HepG2 (cell line): ENCODE measurements around the gene PROX1. TPM values are rescaled to one million over a fixed set of nuclear protein-coding genes. Genes with fewer than 3 reads are reported as not detected.

Experiments
- ATF1 ChIP-seq: IDR thresholded peaks from 2 replicates; pipeline ENCODE4 v1.6.1; 2016; ENCODE audit warnings: mild to moderate bottlenecking, control low read depth
- DBP ChIP-seq: sonication (generic); formaldehyde crosslinking; IDR thresholded peaks from 2 replicates; pipeline ENCODE4 v1.4.0; 2020; ENCODE audit warnings: missing genetic modification reagents; ENCODE audit errors: not compliant biosample characterization
- EHMT2 ChIP-seq: fragments of 200-600 bp; sonication (generic); IDR thresholded peaks from 2 replicates; pipeline ENCODE4 v1.7.0; 2017; ENCODE audit warnings: antibody characterized with exemption, low read depth, low read length, borderline replicate concordance
- GATA4 ChIP-seq: sonication (generic); IDR thresholded peaks from 2 replicates; pipeline ENCODE4 v1.6.1; 2016; ENCODE audit warnings: antibody characterized with exemption, low read depth, borderline replicate concordance
- KDM4B ChIP-seq: sonication (generic); formaldehyde crosslinking; IDR thresholded peaks from 2 replicates; pipeline ENCODE4 v1.4.0; 2020; ENCODE audit warnings: missing genetic modification reagents
- MED13 ChIP-seq: sonication (generic); formaldehyde crosslinking; IDR thresholded peaks from 2 replicates; pipeline ENCODE4 v1.5.0; 2020; ENCODE audit warnings: missing genetic modification reagents
- MEIS2 ChIP-seq: sonication (generic); formaldehyde crosslinking; IDR thresholded peaks from 2 replicates; pipeline ENCODE4 v1.9.0; 2021; ENCODE audit warnings: mild to moderate bottlenecking, missing genetic modification reagents
- MIER2 ChIP-seq: IDR thresholded peaks from 2 replicates; pipeline ENCODE4 v1.6.1; 2016; ENCODE audit warnings: missing biosample characterization, missing genetic modification reagents
- MTA1 ChIP-seq: sonication (generic); formaldehyde crosslinking; IDR thresholded peaks from 2 replicates; pipeline ENCODE4 v1.4.0; 2020; ENCODE audit warnings: missing genetic modification reagents, mild to moderate bottlenecking, borderline replicate concordance
- MYPOP ChIP-seq: sonication (generic); formaldehyde crosslinking; IDR thresholded peaks from 2 replicates; pipeline ENCODE4 v1.8.1; 2023; ENCODE audit warnings: mild to moderate bottlenecking, moderate library complexity, missing genetic modification reagents
- NFKB2 ChIP-seq: sonication (generic); formaldehyde crosslinking; IDR thresholded peaks from 2 replicates; pipeline ENCODE4 v1.4.0; 2020; ENCODE audit warnings: missing genetic modification reagents, borderline replicate concordance
- POLR2A ChIP-seq, 2 experiments: IDR thresholded peaks; 2 replicates each; pipeline ENCODE4 v1.6.1; 2011; ENCODE audit warnings: low read depth in 2 of 2, low read length in 2 of 2, mild to moderate bottlenecking in 1 of 2, moderate library complexity in 1 of 2; ENCODE audit not compliant: insufficient read depth in 1 of 2
- POLR2AphosphoS5 ChIP-seq: IDR thresholded peaks from 2 replicates; pipeline ENCODE4 v1.6.1; 2012; ENCODE audit warnings: low read depth, low read length
- RBM22 ChIP-seq: fragments of 200-400 bp; formaldehyde crosslinking; optimal IDR thresholded peaks from 2 replicates; pipeline ENCODE3; 2017; ENCODE audit warnings: mild to moderate bottlenecking, low read length, moderate library complexity
- TFDP1 ChIP-seq: IDR thresholded peaks from 2 replicates; pipeline ENCODE4 v1.6.1; 2016; ENCODE audit warnings: missing compliant biosample characterization, missing genetic modification reagents, borderline replicate concordance
- ZBTB26 ChIP-seq: IDR thresholded peaks from 2 replicates; pipeline ENCODE4 v1.6.1; 2016; ENCODE audit warnings: missing compliant biosample characterization, missing genetic modification reagents, borderline replicate concordance
- ZFP41 ChIP-seq: sonication (generic); formaldehyde crosslinking; IDR thresholded peaks from 2 replicates; pipeline ENCODE4 v1.4.0; 2020; ENCODE audit warnings: mild to moderate bottlenecking, missing genetic modification reagents, borderline replicate concordance
- ZNF10 ChIP-seq: sonication (generic); formaldehyde crosslinking; IDR thresholded peaks from 2 replicates; pipeline ENCODE4 v1.4.0; 2020; ENCODE audit warnings: mild to moderate bottlenecking, low read depth, missing genetic modification reagents, borderline replicate concordance
- ZNF296 ChIP-seq: sonication (generic); formaldehyde crosslinking; conservative IDR thresholded peaks from 2 replicates; pipeline ENCODE4 v1.5.0; 2020; ENCODE audit warnings: mild to moderate bottlenecking, missing genetic modification reagents
- ZNF317 ChIP-seq: sonication (generic); formaldehyde crosslinking; IDR thresholded peaks from 2 replicates; pipeline ENCODE4 v1.5.0; 2020; ENCODE audit warnings: mild to moderate bottlenecking, missing genetic modification reagents
- ZNF335 ChIP-seq: sonication (generic); formaldehyde crosslinking; IDR thresholded peaks from 2 replicates; pipeline ENCODE4 v1.4.0; 2020; ENCODE audit warnings: missing genetic modification reagents
- ZNF362 ChIP-seq: sonication (generic); formaldehyde crosslinking; IDR thresholded peaks from 2 replicates; pipeline ENCODE4 v1.4.0; 2020; ENCODE audit warnings: missing genetic modification reagents, mild to moderate bottlenecking, borderline replicate concordance
- ZNF484 ChIP-seq: sonication (generic); formaldehyde crosslinking; IDR thresholded peaks from 2 replicates; pipeline ENCODE4 v1.5.1; 2020; ENCODE audit warnings: mild to moderate bottlenecking, low read depth, missing genetic modification reagents, borderline replicate concordance
- ZNF562 ChIP-seq: sonication (generic); formaldehyde crosslinking; IDR thresholded peaks from 2 replicates; pipeline ENCODE4 v1.8.0; 2022; ENCODE audit warnings: missing genetic modification reagents, borderline replicate concordance
- ZNF670 ChIP-seq: sonication (generic); formaldehyde crosslinking; IDR thresholded peaks from 2 replicates; pipeline ENCODE4 v1.8.0; 2022; ENCODE audit warnings: mild to moderate bottlenecking, missing genetic modification reagents, borderline replicate concordance
- ZSCAN12 ChIP-seq: sonication (generic); formaldehyde crosslinking; IDR thresholded peaks from 2 replicates; pipeline ENCODE4 v1.9.0; 2021; ENCODE audit warnings: mild to moderate bottlenecking, missing genetic modification reagents
- ZSCAN25 ChIP-seq: sonication (generic); formaldehyde crosslinking; IDR thresholded peaks from 2 replicates; pipeline ENCODE4 v1.8.0; 2022; ENCODE audit warnings: mild to moderate bottlenecking, missing genetic modification reagents
- polyA plus RNA-seq, 8 experiments: library from polyadenylated mRNA; depleted of rRNA in 3 of 8; stranded (reverse) in 7 of 8; unstranded in 1 of 8; fragments of >200 nt; fragmentation: Illumina TruSeq in 4 of 8; extraction: Trizol in 4 of 8; gene quantifications; 2 replicates each; pipeline versions ENCODE4 v1.2.1 to v1.2.3, GENCODE V29; 2011 to 2016; ENCODE audit warnings: low read depth in 4 of 8, missing spikeins in 1 of 8, mixed read lengths in 1 of 8; ENCODE audit not compliant: insufficient read depth in 1 of 8
- total RNA-seq, 5 experiments: library from RNA; depleted of rRNA; stranded (reverse); fragments of >200 nt; fragmentation: Illumina TruSeq; extraction: Trizol; gene quantifications; 2 replicates each; pipeline ENCODE4 v1.2.3, GENCODE V29; 2016; ENCODE audit warnings: low read depth in 1 of 5

PROX1 gene
- total and polyA plus RNA-seq, 2 of the 13 experiments (the other 11 are each of a cell fraction or from before 2014, with no cell fraction given), result 12.3 to 30.2 TPM

GRCh38 chr1:214004795-214005194, 17.0 kb downstream of the PROX1 start (continued):
- TF ChIP-seq ZNF296 (CRISPR knock-in tag), result no peak
- TF ChIP-seq ZNF484 (CRISPR knock-in tag), result no peak
- no peak for TF ChIP-seq GATA4
- TF ChIP-seq TFDP1, result no peak
- no peak for TF ChIP-seq MEIS2 (CRISPR knock-in tag)
- peak; percentile 94 for TF ChIP-seq ZNF317
- TF ChIP-seq RBM22, result peak; percentile 90
- no peak for TF ChIP-seq DBP (CRISPR knock-in tag)
- no peak for TF ChIP-seq ZNF362 (CRISPR knock-in tag)
- no peak for TF ChIP-seq KDM4B
- no peak for TF ChIP-seq ZBTB26 (CRISPR knock-in tag)
- no peak for TF ChIP-seq ZNF670 (CRISPR knock-in tag)
- no peak for TF ChIP-seq ZNF335 (CRISPR knock-in tag)
- TF ChIP-seq POLR2AphosphoS5, result 0 out of 2 replicates have a peak, but pooled peaks have one; percentile 23
- TF ChIP-seq MED13 (CRISPR knock-in tag), result no peak
- TF ChIP-seq ZNF10, result no peak
- TF ChIP-seq ZSCAN12 (CRISPR knock-in tag), result no peak
- TF ChIP-seq ATF1, result no peak
- no peak for TF ChIP-seq EHMT2
- no peak for TF ChIP-seq ZFP41
- no peak for TF ChIP-seq ZNF562
- no peak for TF ChIP-seq MYPOP (CRISPR knock-in tag)
- TF ChIP-seq MIER2, result no peak
- TF ChIP-seq MTA1 (CRISPR knock-in tag), result no peak
- no peak for TF ChIP-seq NFKB2 (CRISPR knock-in tag)
- 0 out of 4 replicates have a peak, but pooled peaks of 1 of the 2 experiments have one; percentile 20 for TF ChIP-seq POLR2A (IDR thresholded peaks at IDR 0.05; ENCODE audit: insufficient read depth in 1 of 2, low read depth in 2 of 2, low read length in 2 of 2)
- TF ChIP-seq ZSCAN25 (CRISPR knock-in tag), result no peak
